Measurements from ENCODE around the gene MTHFR.
A peak's percentile ranks its signal among the peaks of the same experiment; 100 is the strongest.

Gene MTHFR

GRCh38 chr1:11753555-11754208 is 52.1 kb downstream of the MTHFR start:
- TF ChIP-seq CTCF (IDR thresholded peaks at IDR 0.05; ENCODE audit: borderline replicate concordance, insufficient read depth, low read depth, low read length) = no peak
- no peak overlapping the region for H3K4me3 ChIP-seq (ENCODE audit: low read depth, low read length)

GRCh38 chr1:11752359-11753088 is 53.2 kb downstream of the MTHFR start:
- TF ChIP-seq CTCF (IDR thresholded peaks at IDR 0.05; ENCODE audit: borderline replicate concordance, insufficient read depth, low read depth, low read length) = no peak
- H3K4me3 ChIP-seq (ENCODE audit: low read depth, low read length) = no peak overlapping the region

- H3K4me3 ChIP-seq (ENCODE audit: low read depth, low read length) = no peak overlapping the region
Measured at GRCh38 chr1:11751087-11751486, 54.7 kb downstream of the MTHFR start.

GRCh38 chr1:11749996-11750395 is 55.8 kb downstream of the MTHFR start:
- TF ChIP-seq CTCF (IDR thresholded peaks at IDR 0.05; ENCODE audit: borderline replicate concordance, insufficient read depth, low read depth, low read length) = no peak
- H3K4me3 ChIP-seq (ENCODE audit: low read depth, low read length) = no peak overlapping the region

More at GRCh38 chr1:11751087-11751486, 54.7 kb downstream of the MTHFR start:
- no peak for TF ChIP-seq CTCF (IDR thresholded peaks at IDR 0.05; ENCODE audit: borderline replicate concordance, insufficient read depth, low read depth, low read length)

GRCh38 chr1:11749203-11749689 is 56.5 kb downstream of the MTHFR start:
- peak; percentile 72 for TF ChIP-seq CTCF (IDR thresholded peaks at IDR 0.05; ENCODE audit: borderline replicate concordance, insufficient read depth, low read depth, low read length)
- H3K4me3 ChIP-seq (ENCODE audit: low read depth, low read length) = no peak overlapping the region

- TF ChIP-seq CTCF (IDR thresholded peaks at IDR 0.05; ENCODE audit: borderline replicate concordance, insufficient read depth, low read depth, low read length) = no peak
- no peak overlapping the region for H3K4me3 ChIP-seq (ENCODE audit: low read depth, low read length)
Measured at GRCh38 chr1:11748294-11749202, 57.2 kb downstream of the MTHFR start.
